H1 (cell line): ENCODE measurements around the gene HSP90B1. TPM values are rescaled to one million over a fixed set of nuclear protein-coding genes. Genes with fewer than 3 reads are reported as not detected.

Experiments used
- ATF2 ChIP-seq: IDR thresholded peaks from 2 replicates; pipeline ENCODE4 v1.6.1; 2012; ENCODE audit warnings: low read length, inconsistent platforms
- HDAC6 ChIP-seq: IDR thresholded peaks from one replicate; pipeline ENCODE4 v1.7.1; 2012; ENCODE audit warnings: low read depth, mild to moderate bottlenecking, inconsistent platforms, low read length, moderate library complexity
- MAX ChIP-seq: IDR thresholded peaks from 2 replicates; pipeline ENCODE4 v1.6.1; 2012; ENCODE audit warnings: inconsistent platforms
- RAD21 ChIP-seq, 2 experiments: IDR thresholded peaks in 1 of 2; conservative IDR thresholded peaks in 1 of 2; 2 replicates each; pipeline ENCODE4 v1.6.1; 2011; ENCODE audit warnings: low read depth in 2 of 2, low read length in 2 of 2, improper control_type of control experiment in 1 of 2, inconsistent platforms in 1 of 2, mild to moderate bottlenecking in 1 of 2, moderate library complexity in 1 of 2
- SAP30 ChIP-seq: fragments of 300-600 bp; sonication (generic); IDR thresholded peaks from 2 replicates; pipeline ENCODE4 v1.7.1; 2012; ENCODE audit warnings: low read length, moderate library complexity, mild to moderate bottlenecking, inconsistent platforms; ENCODE audit not compliant: insufficient read depth, insufficient replicate concordance
- SIN3A ChIP-seq, 2 experiments: IDR thresholded peaks in 1 of 2; conservative IDR thresholded peaks in 1 of 2; 2 replicates each; pipeline ENCODE4 v1.6.1; 2011 to 2012; ENCODE audit warnings: low read length in 2 of 2, improper control_type of control experiment in 1 of 2, low read depth in 1 of 2, mild to moderate bottlenecking in 1 of 2
- TAF1 ChIP-seq: IDR thresholded peaks from 2 replicates; pipeline ENCODE4 v1.6.1; 2011; ENCODE audit warnings: mild to moderate bottlenecking, low read depth, low read length
- ZNF274 ChIP-seq: IDR thresholded peaks from 2 replicates; pipeline ENCODE4 v1.7.0; 2012; ENCODE audit warnings: low read length, borderline replicate concordance; ENCODE audit errors: extremely low read depth
- polyA plus RNA-seq, 7 experiments: library from polyadenylated mRNA; depleted of rRNA in 3 of 7; stranded (reverse) in 5 of 7; unstranded in 2 of 7; fragments of >200 nt in 5 of 7; fragments of 200-250 nt in 2 of 7; gene quantifications; 1 replicate in 5 of 7; 2 replicates in 1 of 7; 4 replicates in 1 of 7; pipeline versions ENCODE4 v1.2.1 to v1.2.3, GENCODE V29; 2011 to 2013; ENCODE audit warnings: missing spikeins in 2 of 7, mixed read lengths in 2 of 7
- total RNA-seq: library from RNA; stranded (reverse); fragmentation: NEBNext Ultra II Directional; extraction: Animal tissue kit (Norgen Biotek cat#: 25700); gene quantifications from 2 replicates; pipeline ENCODE4 v1.2.1, GENCODE V29; 2021

Gene HSP90B1
- total and polyA plus RNA-seq, 2 of the 8 experiments (the other 6 are each of a cell fraction or from before 2014, with no cell fraction given) = 161 to 847 TPM

GRCh38 chr12:103930787-103931735 is 851 bp downstream of the HSP90B1 start (continued):
- no peak for TF ChIP-seq RAD21 (IDR thresholded peaks at IDR 0.05 in 1 of 2, conservative IDR thresholded peaks at IDR 0.05 in 1 of 2; ENCODE audit: low read depth in 2 of 2, low read length in 2 of 2)
- TF ChIP-seq ZNF274 = no peak
- TF ChIP-seq SIN3A (conservative IDR thresholded peaks at IDR 0.05 in 1 of 2, IDR thresholded peaks at IDR 0.05 in 1 of 2; ENCODE audit: low read depth in 1 of 2, low read length in 2 of 2) = no peak
- TF ChIP-seq ATF2 = no peak
- TF ChIP-seq HDAC6 = no peak
- TF ChIP-seq SAP30 = no peak
- TF ChIP-seq MAX = no peak
- TF ChIP-seq TAF1 = no peak
- TF ChIP-seq, all 59 proteins: peak for 5
